IMR-90 (cell line): Measurements from ENCODE around the gene AUTS2.

ENCODE experiments used
- BHLHE40 ChIP-seq: fragments of 150-350 bp; IDR thresholded peaks from 2 replicates; pipeline ENCODE4 v1.6.1; 2016; ENCODE audit warnings: mild to moderate bottlenecking, low read depth, low read length
- CEBPB ChIP-seq: IDR thresholded peaks from 2 replicates; pipeline ENCODE4 v1.6.1; 2012; ENCODE audit warnings: low read depth, low read length, improper control_type of control experiment
- CTCF ChIP-seq: conservative IDR thresholded peaks from 2 replicates; pipeline ENCODE4 v1.5.1; 2012; ENCODE audit warnings: mild to moderate bottlenecking, low read depth, low read length, improper control_type of control experiment
- FOS ChIP-seq: fragments of 150-350 bp; IDR thresholded peaks from 2 replicates; pipeline ENCODE4 v1.6.1; 2016; ENCODE audit warnings: low read depth, low read length
- MAZ ChIP-seq: IDR thresholded peaks from 2 replicates; pipeline ENCODE4 v1.6.1; 2012; ENCODE audit warnings: low read depth, mild to moderate bottlenecking, low read length, improper control_type of control experiment, moderate library complexity, borderline replicate concordance
- MXI1 ChIP-seq: IDR thresholded peaks from 2 replicates; pipeline ENCODE4 v1.6.1; 2012; ENCODE audit warnings: low read depth, mild to moderate bottlenecking, low read length, moderate library complexity, borderline replicate concordance
- NFE2L2 ChIP-seq: fragments of 150-350 bp; IDR thresholded peaks from 2 replicates; pipeline ENCODE4 v1.6.1; 2016; ENCODE audit warnings: low read depth, mild to moderate bottlenecking, low read length
- POLR2A ChIP-seq: IDR thresholded peaks from 2 replicates; pipeline ENCODE4 v1.6.1; 2012; ENCODE audit warnings: mild to moderate bottlenecking, low read depth, low read length
- RAD21 ChIP-seq: IDR thresholded peaks from 2 replicates; pipeline ENCODE4 v1.6.1; 2012; ENCODE audit warnings: low read length, improper control_type of control experiment
- RFX5 ChIP-seq: IDR thresholded peaks from 2 replicates; pipeline ENCODE4 v1.8.0; 2012; ENCODE audit warnings: low read depth, mild to moderate bottlenecking, low read length, moderate library complexity
- SMC3 ChIP-seq: fragments of 150-350 bp; IDR thresholded peaks from 2 replicates; pipeline ENCODE4 v1.6.1; 2016; ENCODE audit warnings: low read depth, mild to moderate bottlenecking, antibody characterized with exemption, low read length, moderate library complexity
- USF2 ChIP-seq: fragments of 150-350 bp; IDR thresholded peaks from 2 replicates; pipeline ENCODE4 v1.6.1; 2017; ENCODE audit warnings: mild to moderate bottlenecking, antibody characterized with exemption, low read length, low read depth

DNA sequence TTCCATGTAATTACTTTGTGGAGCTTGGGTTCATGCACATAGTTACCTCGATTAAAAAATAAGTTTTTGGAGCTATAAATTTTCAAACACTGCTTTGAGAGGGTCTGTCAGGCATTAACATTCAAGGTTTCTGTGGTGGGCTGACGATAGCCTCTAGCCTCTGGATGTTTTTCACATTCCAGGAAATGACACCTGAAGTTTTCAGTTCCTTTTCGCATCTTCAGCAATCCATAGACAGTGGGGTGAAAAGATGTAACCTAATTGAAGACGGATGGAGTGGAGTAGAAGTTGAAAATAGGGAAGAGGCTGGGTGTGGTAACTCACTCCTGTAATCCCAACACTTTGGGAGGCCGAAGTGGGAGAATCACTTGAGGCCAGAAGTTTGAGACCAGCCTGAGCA is 197.7 kb downstream of the AUTS2 start:
- no peak for TF ChIP-seq MXI1
- TF ChIP-seq FOS, result no peak
- no peak for TF ChIP-seq CTCF
- TF ChIP-seq POLR2A, result no peak
- no peak for TF ChIP-seq CEBPB
- TF ChIP-seq SMC3, result no peak
- TF ChIP-seq RFX5, result no peak
- TF ChIP-seq USF2, result no peak
- TF ChIP-seq RAD21, result no peak
- TF ChIP-seq MAZ, result no peak
- no peak for TF ChIP-seq NFE2L2
- no peak for TF ChIP-seq BHLHE40
